Muscle of arm (tissue), 12 donors: ENCODE data around the gene KIRREL2. TPM values are rescaled to one million over a fixed set of nuclear protein-coding genes. Genes with fewer than 3 reads are reported as not detected.

Experiments used
- polyA plus RNA-seq, 12 donors: library from polyadenylated mRNA; unstranded; fragments of 120-200 nt; gene quantifications; one replicate each; pipeline ENCODE4 v1.2.1, GENCODE V29; 2013; ENCODE audit not compliant: insufficient read length in 12 of 12

The KIRREL2 gene
- polyA plus RNA-seq, 12 donors: 0.18 to 0.55 (median 0.27) TPM; not detected in 2

Other genes with a start within 250 kb of the KIRREL2 start
- 10 to 100 TPM in 8 of 12 donors, 1 to 10 TPM in 3, not detected in 1; 8.9 to 23.8 (median 12.7) TPM for gene HAUS5, start 244.2 kb upstream of the KIRREL2 start, polyA plus RNA-seq
- 10 to 100 TPM in 11 of 12 donors, not detected in 1; 27.0 to 60.1 (median 36.9) TPM for gene RBM42, start 227.9 kb upstream of the KIRREL2 start, polyA plus RNA-seq
- gene ETV2, start 215.2 kb upstream of the KIRREL2 start, polyA plus RNA-seq: 1 to 10 TPM in 10 of 12 donors, not detected in 2; 1.2 to 4.3 (median 1.9) TPM
- gene COX6B1, start 208.6 kb upstream of the KIRREL2 start, polyA plus RNA-seq: 100 to 1,000 TPM in 11 of 12 donors, not detected in 1; 201 to 382 (median 272) TPM
- 10 to 100 TPM in 2 of 12 donors, 1 to 10 TPM in 1, under 1 TPM in 2, not detected in 7; 0.16 to 31.4 (median 5.6) TPM for gene UPK1A, start 190.4 kb upstream of the KIRREL2 start, polyA plus RNA-seq
- under 1 TPM in 7 of 12 donors, not detected in 5; 0.08 to 0.45 (median 0.33) TPM for gene ZBTB32, start 152.4 kb upstream of the KIRREL2 start, polyA plus RNA-seq
- gene KMT2B, start 138.9 kb upstream of the KIRREL2 start, polyA plus RNA-seq: 10 to 100 TPM in 11 of 12 donors, not detected in 1; 14.2 to 29.8 (median 19.9) TPM
- 1 to 10 TPM in 10 of 12 donors, not detected in 2; 1.7 to 4.0 (median 3.3) TPM for gene IGFLR1, start 114.5 kb upstream of the KIRREL2 start, polyA plus RNA-seq
- 10 to 100 TPM in 11 of 12 donors, not detected in 1; 10.6 to 36.2 (median 13.0) TPM for gene U2AF1L4, start 111.5 kb upstream of the KIRREL2 start, polyA plus RNA-seq
- gene PSENEN, start 111.3 kb upstream of the KIRREL2 start, polyA plus RNA-seq: 10 to 100 TPM in 11 of 12 donors, not detected in 1; 30.3 to 54.5 (median 37.3) TPM
- 10 to 100 TPM in 2 of 12 donors, 1 to 10 TPM in 8, not detected in 2; 5.3 to 11.3 (median 9.5) TPM for gene LIN37, start 108.3 kb upstream of the KIRREL2 start, polyA plus RNA-seq
- 1,000 to 10,000 TPM in 1 of 12 donors, 100 to 1,000 TPM in 11; 347 to 1,124 (median 629) TPM for gene HSPB6, start 99.9 kb upstream of the KIRREL2 start, polyA plus RNA-seq
- 10 to 100 TPM in 8 of 12 donors, 1 to 10 TPM in 3, not detected in 1; 7.1 to 30.4 (median 13.7) TPM for gene PROSER3, start 98.7 kb upstream of the KIRREL2 start, polyA plus RNA-seq
- gene ARHGAP33, start 81.3 kb upstream of the KIRREL2 start, polyA plus RNA-seq: 10 to 100 TPM in 11 of 12 donors, not detected in 1; 10.5 to 29.8 (median 15.8) TPM
- gene PRODH2, start 44.1 kb upstream of the KIRREL2 start, polyA plus RNA-seq: under 1 TPM in 1 of 12 donors, not detected in 11; 0.80 TPM
- under 1 TPM in 9 of 12 donors, not detected in 3; 0.06 to 0.97 (median 0.29) TPM for gene NPHS1, start 4.4 kb upstream of the KIRREL2 start, polyA plus RNA-seq
- gene APLP1, start 11.7 kb downstream of the KIRREL2 start, polyA plus RNA-seq: 10 to 100 TPM in 1 of 12 donors, 1 to 10 TPM in 10, not detected in 1; 3.4 to 33.6 (median 5.8) TPM
- gene NFKBID, start 43.6 kb downstream of the KIRREL2 start, polyA plus RNA-seq: 1 to 10 TPM in 6 of 12 donors, under 1 TPM in 4, not detected in 2; 0.82 to 8.5 (median 1.3) TPM
- 1 to 10 TPM in 10 of 12 donors, not detected in 2; 3.1 to 7.7 (median 5.1) TPM for gene HCST, start 45.6 kb downstream of the KIRREL2 start, polyA plus RNA-seq
- 10 to 100 TPM in 11 of 12 donors, not detected in 1; 11.8 to 33.6 (median 12.5) TPM for gene TYROBP, start 51.4 kb downstream of the KIRREL2 start, polyA plus RNA-seq
- gene LRFN3, start 79.5 kb downstream of the KIRREL2 start, polyA plus RNA-seq: 10 to 100 TPM in 1 of 12 donors, 1 to 10 TPM in 10, not detected in 1; 4.2 to 13.9 (median 7.6) TPM
- gene SDHAF1, start 138.3 kb downstream of the KIRREL2 start, polyA plus RNA-seq: 10 to 100 TPM in 9 of 12 donors, 1 to 10 TPM in 2, not detected in 1; 9.1 to 24.4 (median 10.9) TPM
- gene SYNE4, start 151.9 kb downstream of the KIRREL2 start, polyA plus RNA-seq: 1 to 10 TPM in 1 of 12 donors, under 1 TPM in 10, not detected in 1; 0.08 to 6.3 (median 0.65) TPM
- gene ALKBH6, start 157.3 kb downstream of the KIRREL2 start, polyA plus RNA-seq: 10 to 100 TPM in 2 of 12 donors, 1 to 10 TPM in 8, not detected in 2; 6.7 to 13.1 (median 7.8) TPM
- gene CLIP3, start 176.0 kb downstream of the KIRREL2 start, polyA plus RNA-seq: 10 to 100 TPM in 11 of 12 donors, not detected in 1; 13.4 to 88.9 (median 18.1) TPM
- 10 to 100 TPM in 2 of 12 donors, 1 to 10 TPM in 9, not detected in 1; 5.8 to 17.9 (median 8.1) TPM for gene THAP8, start 197.4 kb downstream of the KIRREL2 start, polyA plus RNA-seq
- 1 to 10 TPM in 11 of 12 donors, not detected in 1; 2.2 to 4.9 (median 3.1) TPM for gene WDR62, start 198.0 kb downstream of the KIRREL2 start, polyA plus RNA-seq